Measurements from ENCODE around the gene ST3GAL4.

DNA sequence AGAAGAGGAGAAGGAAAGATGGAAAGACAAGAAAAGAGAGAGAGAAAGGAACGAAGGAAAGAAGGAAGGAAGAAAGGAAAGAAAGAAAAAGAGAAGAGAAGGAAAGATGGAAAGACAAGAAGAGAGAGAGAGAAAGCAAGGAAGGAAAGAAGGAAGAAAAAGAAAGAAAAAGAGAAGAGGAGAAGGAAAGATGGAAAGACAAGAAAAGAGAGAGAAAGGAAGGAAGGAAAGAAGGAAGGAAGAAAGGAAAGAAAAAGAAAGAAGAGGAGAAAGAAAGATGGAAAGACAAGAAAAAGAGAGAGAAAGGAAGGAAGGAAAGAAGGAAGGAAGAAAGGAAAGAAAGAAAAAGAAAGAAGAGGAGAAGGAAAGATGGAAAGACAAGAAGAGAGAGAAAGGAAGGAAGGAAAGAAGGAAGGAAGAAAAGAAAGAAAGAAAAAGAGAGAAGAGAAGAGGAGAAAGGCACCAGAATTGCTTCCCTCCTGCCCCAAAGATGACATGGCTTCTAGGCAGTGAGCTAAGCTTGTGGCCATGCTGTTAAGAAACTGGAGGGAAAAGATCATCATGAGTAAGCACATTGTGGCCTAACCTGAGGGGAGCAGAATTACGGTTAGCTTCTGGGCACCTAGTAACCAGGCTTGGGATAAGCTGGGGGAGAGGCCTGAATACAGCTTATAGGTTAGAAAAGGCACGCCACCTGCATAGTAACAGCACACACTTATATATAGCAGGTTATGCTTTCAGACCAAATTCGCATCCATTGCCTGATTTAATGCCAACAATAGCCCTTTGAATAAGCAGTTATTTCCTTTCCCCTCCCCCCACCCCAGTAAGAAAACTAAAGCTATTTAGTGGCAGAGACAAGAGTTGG is 2.3 kb upstream of the ST3GAL4 start:
- TF ChIP-seq EZH2 (IDR thresholded peaks at IDR 0.05; ENCODE audit: insufficient read depth, poor library complexity, severe bottlenecking), result no peak
- no peak for TF ChIP-seq EZH2phosphoT487 (IDR thresholded peaks at IDR 0.05; ENCODE audit: insufficient read depth, low read depth)

Measured in GM23248 (cell line).